WERI-Rb-1 (cell line): Measurements from ENCODE around the gene ZBTB20.

ENCODE experiments used
- DNase-seq: peaks from one replicate; pipeline ENCODE4 v3.0.0-alpha.2; 2020
- H3K27ac ChIP-seq: fragments of 250-450 bp; sonication (Bioruptor Pico); 2 replicates; pipeline ENCODE4 v1.5.1; 2020; ENCODE audit warnings: mild to moderate bottlenecking, moderate library complexity
- H3K27me3 ChIP-seq: fragments of 250-450 bp; sonication (Bioruptor Pico); 2 replicates; pipeline ENCODE4 v1.5.1; 2021; ENCODE audit warnings: mild to moderate bottlenecking, low read depth, moderate library complexity; ENCODE audit not compliant: insufficient read depth, severe bottlenecking
- H3K36me3 ChIP-seq: fragments of 250-450 bp; sonication (Bioruptor Pico); 2 replicates; pipeline ENCODE4 v1.5.1; 2020; ENCODE audit warnings: mild to moderate bottlenecking, moderate library complexity
- H3K4me3 ChIP-seq: 2 replicates; pipeline ENCODE4 v1.5.1; 2011; ENCODE audit warnings: low read depth, mild to moderate bottlenecking, control low read depth, low read length
- H3K9me3 ChIP-seq: fragments of 250-450 bp; sonication (Bioruptor Pico); 2 replicates; pipeline ENCODE4 v1.5.1; 2021; ENCODE audit warnings: mild to moderate bottlenecking, moderate library complexity; ENCODE audit not compliant: severe bottlenecking
- CTCF ChIP-seq: IDR thresholded peaks from 2 replicates; pipeline ENCODE4 v1.5.1; 2011; ENCODE audit warnings: low read depth, mild to moderate bottlenecking, control low read depth, inconsistent platforms, low read length

The ZBTB20 gene

GRCh38 chr3:114725966-114726365 lies 421.1 kb downstream of the ZBTB20 start:
- Histone ChIP-seq H3K27ac (no peak overlapping the region), H3K9me3 (no peaks in the 10 kb centered on the region), H3K36me3 (no peaks in the 10 kb centered on the region), H3K27me3 (peaks cover 9% of the 10 kb centered on the region), H3K4me3 (no peak overlapping the region)
- TF ChIP-seq CTCF, result no peak
- no peak for DNase-seq

- no peak for TF ChIP-seq CTCF
- Histone ChIP-seq H3K27me3 (peaks cover 9% of the 10 kb centered on the region), H3K4me3 (no peak overlapping the region), H3K27ac (no peak overlapping the region), H3K36me3 (no peaks in the 10 kb centered on the region), H3K9me3 (no peaks in the 10 kb centered on the region)
- DNase-seq, result no peak
These were observed 424.6 kb downstream of the ZBTB20 start for GRCh38 chr3:114722530-114722929.

GRCh38 chr3:114721864-114722263 lies 425.2 kb downstream of the ZBTB20 start:
- H3K4me3 ChIP-seq, result no peak overlapping the region
- no peak overlapping the region for H3K27ac ChIP-seq
- DNase-seq, result no peak
- peaks cover 9% of the 10 kb centered on the region for H3K27me3 ChIP-seq
- TF ChIP-seq CTCF, result no peak
- H3K9me3 ChIP-seq, result no peaks in the 10 kb centered on the region
- no peaks in the 10 kb centered on the region for H3K36me3 ChIP-seq

GRCh38 chr3:114721209-114721608 lies 425.9 kb downstream of the ZBTB20 start:
- DNase-seq, result no peak
- no peak overlapping the region for H3K27ac ChIP-seq
- H3K4me3 ChIP-seq, result no peak overlapping the region
- TF ChIP-seq CTCF, result no peak
- H3K36me3 ChIP-seq, result no peaks in the 10 kb centered on the region
- no peaks in the 10 kb centered on the region for H3K9me3 ChIP-seq
- H3K27me3 ChIP-seq, result peaks cover 9% of the 10 kb centered on the region

- H3K27ac ChIP-seq, result no peak overlapping the region
- no peaks in the 10 kb centered on the region for H3K9me3 ChIP-seq
- TF ChIP-seq CTCF, result no peak
- peaks cover 6% of the 10 kb centered on the region for H3K27me3 ChIP-seq
- H3K36me3 ChIP-seq, result no peaks in the 10 kb centered on the region
- DNase-seq, result no peak
- no peak overlapping the region for H3K4me3 ChIP-seq
These were observed 428.2 kb downstream of the ZBTB20 start for GRCh38 chr3:114718898-114719210.

- no peaks in the 10 kb centered on the region for H3K36me3 ChIP-seq
- no peak overlapping the region for H3K27ac ChIP-seq
- no peak for DNase-seq
- no peak overlapping the region for H3K4me3 ChIP-seq
- H3K9me3 ChIP-seq, result no peaks in the 10 kb centered on the region
- H3K27me3 ChIP-seq, result peaks cover 8% of the 10 kb centered on the region
- no peak for TF ChIP-seq CTCF
These were observed 428.8 kb downstream of the ZBTB20 start for GRCh38 chr3:114718071-114718897.
